ENCODE measurements around the gene USP19. TPM values are rescaled to one million over a fixed set of nuclear protein-coding genes. Genes with fewer than 3 reads are reported as not detected.

USP19 gene
- polyA plus RNA-seq, 1 donor = 56.3 TPM

GRCh38 chr3:49100046-49100615 is 20.5 kb downstream of the USP19 start:
- DNase-seq = no peak

DNA sequence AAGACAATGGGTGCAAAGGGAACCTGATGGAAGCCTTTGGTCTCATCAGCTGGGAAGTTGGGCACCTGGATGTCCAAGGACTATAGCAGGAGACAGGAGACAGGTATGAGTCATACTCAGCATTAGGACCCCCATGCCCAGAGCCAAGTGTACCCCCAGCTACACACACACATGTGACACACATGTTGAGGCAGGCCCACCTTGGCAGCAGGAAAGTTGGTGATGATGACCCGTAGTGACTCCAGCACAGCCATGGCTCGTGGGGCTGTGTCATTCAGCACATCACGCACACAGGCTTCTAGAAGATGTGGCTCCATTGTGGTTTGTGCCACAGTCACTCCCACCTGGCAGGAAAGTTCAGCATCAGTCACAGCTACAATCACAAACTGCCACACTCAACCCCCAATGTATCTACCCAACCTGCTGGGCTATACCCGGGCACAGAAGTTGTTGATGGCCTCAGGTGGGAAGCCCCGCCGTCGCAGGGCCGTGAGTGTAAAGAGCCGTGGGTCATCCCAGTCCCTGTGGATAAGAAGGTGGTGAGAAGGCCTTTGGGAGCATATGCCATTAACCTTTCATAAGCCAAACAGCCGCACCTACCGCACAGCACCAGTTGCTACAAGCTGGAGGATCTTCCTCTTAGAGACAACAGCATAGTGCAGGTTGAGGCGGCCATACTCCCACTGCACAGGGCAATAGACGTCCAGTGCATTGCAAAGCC is 21.6 kb downstream of the USP19 start:
- DNase-seq = no peak

GRCh38 chr3:49098429-49098828 is 22.2 kb downstream of the USP19 start:
- DNase-seq = no peak

DNA sequence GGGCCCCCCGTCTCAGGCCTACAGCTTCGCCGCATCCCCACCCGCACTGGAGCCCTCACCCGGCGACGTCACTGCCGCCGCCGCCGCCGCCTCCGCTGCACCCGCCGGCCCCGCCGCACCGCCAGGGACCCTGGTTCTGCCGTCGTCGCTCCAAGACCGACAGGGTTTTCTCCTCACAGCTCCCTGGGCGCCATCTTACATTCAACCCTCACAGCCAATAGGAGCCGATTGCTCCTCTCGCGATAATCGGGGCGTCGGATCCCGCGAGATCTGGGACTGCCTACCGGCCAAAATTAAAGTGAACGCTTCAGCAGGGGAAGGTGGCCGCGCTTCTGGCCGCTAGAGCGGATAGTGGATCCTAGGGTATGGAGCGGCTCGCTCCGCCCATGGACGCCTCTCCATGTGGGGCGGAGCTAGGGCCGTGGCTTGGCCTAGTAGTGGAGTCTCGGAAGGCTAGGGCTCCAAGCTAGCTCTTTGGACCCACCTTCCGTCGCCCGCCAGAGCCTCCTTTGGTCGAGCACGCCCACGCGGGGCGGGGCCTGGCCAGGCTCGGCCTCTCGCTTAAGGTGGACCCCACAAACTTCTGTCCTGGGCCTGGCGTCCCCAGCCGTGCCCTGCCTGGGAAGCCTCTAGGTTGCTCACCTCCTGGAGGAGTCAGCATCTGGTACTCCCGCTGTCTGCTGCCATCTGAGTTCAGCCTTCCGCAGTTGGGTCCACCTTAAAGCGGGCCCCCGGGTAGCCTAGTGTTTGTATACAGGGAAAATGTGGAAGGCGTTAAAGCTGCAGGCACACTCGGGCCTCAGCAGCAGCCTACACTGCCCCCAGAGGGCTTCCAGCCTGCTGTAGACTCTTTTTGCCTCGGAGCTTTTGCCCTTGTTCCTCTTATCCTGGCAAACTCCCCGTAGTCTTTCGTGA is 26.5 kb downstream of the USP19 start, which contains the start of gene QRICH1:
Gene QRICH1 (minus strand): TSS at position 219 of the 915 bp plus-strand sequence. CDS start 17,054 bp downstream, outside the sequence.
- peak; percentile 99 for DNase-seq

DNA sequence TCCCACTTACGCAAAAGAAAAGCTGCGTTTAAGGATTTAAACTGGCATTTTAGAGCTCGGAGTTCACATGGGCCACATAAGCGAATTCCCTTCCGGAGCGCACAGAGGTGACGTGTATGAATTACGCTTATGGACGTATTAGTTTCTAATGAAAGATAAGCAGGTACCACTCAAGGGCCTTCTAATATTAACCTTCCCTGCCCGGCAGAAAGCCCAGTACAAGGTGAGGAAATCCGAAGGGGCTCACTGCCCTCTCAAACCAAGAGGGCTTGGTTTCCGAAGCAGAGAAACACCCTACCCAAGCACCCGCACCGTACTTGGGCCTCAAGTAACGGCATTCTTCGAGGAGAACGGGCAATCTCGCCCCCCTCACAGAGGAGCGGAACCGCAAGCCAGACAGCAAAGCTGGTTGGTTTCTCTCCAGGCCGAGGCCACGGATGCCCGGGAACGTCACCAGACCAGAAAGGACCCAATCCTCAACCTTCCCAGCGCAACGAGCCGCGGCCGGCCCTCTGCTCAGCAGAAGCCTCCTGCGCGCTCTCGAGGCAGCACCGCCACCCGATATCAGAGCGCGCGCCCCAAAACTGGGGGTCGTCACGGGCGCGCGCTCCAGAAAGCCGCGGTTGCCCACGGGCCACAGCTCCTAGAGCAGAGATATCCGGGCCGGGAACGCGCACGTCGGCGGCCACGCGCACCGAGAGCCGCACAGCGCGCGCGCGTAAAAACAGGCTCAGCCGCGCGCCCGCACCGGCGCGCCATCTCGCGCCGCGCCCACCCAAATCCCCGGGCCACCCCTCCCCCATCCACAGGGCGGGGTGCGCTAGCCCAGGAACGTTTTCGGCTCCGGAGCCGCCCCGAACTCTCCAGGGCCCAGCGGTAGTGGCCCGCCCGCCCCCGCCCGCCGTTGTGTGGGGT is 27.4 kb downstream of the USP19 start:
- peak; percentile 76 for DNase-seq

DNA sequence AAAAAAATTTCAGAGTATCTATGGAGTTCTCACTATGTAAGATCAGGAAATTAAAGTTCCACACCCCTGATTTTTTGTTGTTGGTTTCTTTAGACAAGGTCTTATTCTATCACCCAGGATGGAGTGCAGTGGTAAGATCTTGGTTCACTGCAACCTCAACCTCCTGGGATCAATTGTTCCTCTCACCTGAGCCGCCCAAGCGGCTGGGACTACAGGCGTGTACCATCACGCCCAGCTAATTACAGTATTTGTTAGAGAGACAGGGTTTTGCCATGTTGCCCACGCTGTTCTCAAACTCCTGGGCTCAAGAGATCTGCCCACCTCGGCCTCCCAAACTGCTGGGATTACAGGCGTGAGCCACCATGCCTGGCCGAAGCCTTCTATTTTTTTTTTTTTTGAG is 39.2 kb downstream of the USP19 start:
- DNase-seq = no peak

- no peak for DNase-seq
Measured at GRCh38 chr3:49079270-49079669, 41.4 kb downstream of the USP19 start.

GRCh38 chr3:49076646-49077045 is 44.0 kb downstream of the USP19 start:
- DNase-seq = no peak

- no peak for DNase-seq
Measured at GRCh38 chr3:49076116-49076515, 44.5 kb downstream of the USP19 start.

Other genes with a start within 250 kb of the USP19 start
- 20.9 TPM for gene SLC25A20, start 221.9 kb downstream of the USP19 start, polyA plus RNA-seq (ENCODE audit: insufficient read length)
- 112 TPM for gene ARIH2, start 202.0 kb downstream of the USP19 start, polyA plus RNA-seq (ENCODE audit: insufficient read length)
- 42.0 TPM for gene P4HTM, start 130.6 kb downstream of the USP19 start, polyA plus RNA-seq (ENCODE audit: insufficient read length)
- 214 TPM for gene WDR6, start 113.4 kb downstream of the USP19 start, polyA plus RNA-seq (ENCODE audit: insufficient read length)
- gene DALRD3, start 102.2 kb downstream of the USP19 start, polyA plus RNA-seq (ENCODE audit: insufficient read length) = 78.5 TPM
- gene NDUFAF3, start 98.7 kb downstream of the USP19 start, polyA plus RNA-seq (ENCODE audit: insufficient read length) = 50.2 TPM
- 217 TPM for gene IMPDH2, start 91.4 kb downstream of the USP19 start, polyA plus RNA-seq (ENCODE audit: insufficient read length)
- 97.6 TPM for gene QRICH1, start 26.8 kb downstream of the USP19 start, polyA plus RNA-seq (ENCODE audit: insufficient read length)
- gene QARS1, start 16.1 kb downstream of the USP19 start, polyA plus RNA-seq (ENCODE audit: insufficient read length) = 315 TPM
- gene LAMB2, start 12.2 kb upstream of the USP19 start, polyA plus RNA-seq (ENCODE audit: insufficient read length) = 435 TPM
- gene CCDC71, start 45.5 kb upstream of the USP19 start, polyA plus RNA-seq (ENCODE audit: insufficient read length) = 21.0 TPM
- gene KLHDC8B, start 50.8 kb upstream of the USP19 start, polyA plus RNA-seq (ENCODE audit: insufficient read length) = 41.1 TPM
- 13.1 TPM for gene C3orf62, start 156.4 kb upstream of the USP19 start, polyA plus RNA-seq (ENCODE audit: insufficient read length)
- 81.0 TPM for gene USP4, start 219.2 kb upstream of the USP19 start, polyA plus RNA-seq (ENCODE audit: insufficient read length)
- gene GPX1, start 237.5 kb upstream of the USP19 start, polyA plus RNA-seq (ENCODE audit: insufficient read length) = 84.1 TPM

Data from left kidney (tissue), 2 donors.